ENCODE data around the gene H3-3A.

DNA sequence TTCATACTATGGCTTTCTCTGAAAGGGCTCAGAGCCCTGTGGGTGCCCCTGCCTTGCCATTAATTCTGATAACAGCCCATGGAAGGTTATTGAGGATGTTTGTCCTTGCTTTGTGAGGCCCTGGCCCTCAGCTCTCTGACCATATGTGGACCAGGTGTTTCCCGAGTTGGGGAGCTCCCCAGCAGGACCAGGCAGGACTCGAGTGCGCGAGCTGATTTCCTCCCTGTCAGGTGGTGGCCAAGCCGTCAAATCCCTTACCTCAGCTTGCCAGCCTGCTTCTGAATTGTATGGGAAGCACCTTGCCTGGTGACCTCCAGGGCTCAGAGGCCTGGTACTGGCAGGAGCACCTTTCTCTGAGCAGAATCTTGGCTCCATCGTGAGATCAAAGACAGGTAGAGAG lies 45.4 kb upstream of the H3-3A start:
- TF ChIP-seq EZH2 (IDR thresholded peaks at IDR 0.05; ENCODE audit: low read depth, unreplicated experiment) (no peak), POLR2AphosphoS5 (IDR thresholded peaks at IDR 0.05; ENCODE audit: low read depth) (no peak), EZH2phosphoT487 (IDR thresholded peaks at IDR 0.05; ENCODE audit: unreplicated experiment) (no peak), JUNB (IDR thresholded peaks at IDR 0.05; ENCODE audit: unreplicated experiment) (no peak), CREB1 (CRISPR knock-in tag; IDR thresholded peaks at IDR 0.05; ENCODE audit: low read depth) (no peak)
- TF ChIP-seq, protein P1, sequence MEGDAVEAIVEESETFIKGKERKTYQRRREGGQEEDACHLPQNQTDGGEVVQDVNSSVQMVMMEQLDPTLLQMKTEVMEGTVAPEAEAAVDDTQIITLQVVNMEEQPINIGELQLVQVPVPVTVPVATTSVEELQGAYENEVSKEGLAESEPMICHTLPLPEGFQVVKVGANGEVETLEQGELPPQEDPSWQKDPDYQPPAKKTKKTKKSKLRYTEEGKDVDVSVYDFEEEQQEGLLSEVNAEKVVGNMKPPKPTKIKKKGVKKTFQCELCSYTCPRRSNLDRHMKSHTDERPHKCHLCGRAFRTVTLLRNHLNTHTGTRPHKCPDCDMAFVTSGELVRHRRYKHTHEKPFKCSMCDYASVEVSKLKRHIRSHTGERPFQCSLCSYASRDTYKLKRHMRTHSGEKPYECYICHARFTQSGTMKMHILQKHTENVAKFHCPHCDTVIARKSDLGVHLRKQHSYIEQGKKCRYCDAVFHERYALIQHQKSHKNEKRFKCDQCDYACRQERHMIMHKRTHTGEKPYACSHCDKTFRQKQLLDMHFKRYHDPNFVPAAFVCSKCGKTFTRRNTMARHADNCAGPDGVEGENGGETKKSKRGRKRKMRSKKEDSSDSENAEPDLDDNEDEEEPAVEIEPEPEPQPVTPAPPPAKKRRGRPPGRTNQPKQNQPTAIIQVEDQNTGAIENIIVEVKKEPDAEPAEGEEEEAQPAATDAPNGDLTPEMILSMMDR (conservative IDR thresholded peaks at IDR 0.05; ENCODE audit: low read depth in 2 of 2): no peak
- TF ChIP-seq, protein P2, sequence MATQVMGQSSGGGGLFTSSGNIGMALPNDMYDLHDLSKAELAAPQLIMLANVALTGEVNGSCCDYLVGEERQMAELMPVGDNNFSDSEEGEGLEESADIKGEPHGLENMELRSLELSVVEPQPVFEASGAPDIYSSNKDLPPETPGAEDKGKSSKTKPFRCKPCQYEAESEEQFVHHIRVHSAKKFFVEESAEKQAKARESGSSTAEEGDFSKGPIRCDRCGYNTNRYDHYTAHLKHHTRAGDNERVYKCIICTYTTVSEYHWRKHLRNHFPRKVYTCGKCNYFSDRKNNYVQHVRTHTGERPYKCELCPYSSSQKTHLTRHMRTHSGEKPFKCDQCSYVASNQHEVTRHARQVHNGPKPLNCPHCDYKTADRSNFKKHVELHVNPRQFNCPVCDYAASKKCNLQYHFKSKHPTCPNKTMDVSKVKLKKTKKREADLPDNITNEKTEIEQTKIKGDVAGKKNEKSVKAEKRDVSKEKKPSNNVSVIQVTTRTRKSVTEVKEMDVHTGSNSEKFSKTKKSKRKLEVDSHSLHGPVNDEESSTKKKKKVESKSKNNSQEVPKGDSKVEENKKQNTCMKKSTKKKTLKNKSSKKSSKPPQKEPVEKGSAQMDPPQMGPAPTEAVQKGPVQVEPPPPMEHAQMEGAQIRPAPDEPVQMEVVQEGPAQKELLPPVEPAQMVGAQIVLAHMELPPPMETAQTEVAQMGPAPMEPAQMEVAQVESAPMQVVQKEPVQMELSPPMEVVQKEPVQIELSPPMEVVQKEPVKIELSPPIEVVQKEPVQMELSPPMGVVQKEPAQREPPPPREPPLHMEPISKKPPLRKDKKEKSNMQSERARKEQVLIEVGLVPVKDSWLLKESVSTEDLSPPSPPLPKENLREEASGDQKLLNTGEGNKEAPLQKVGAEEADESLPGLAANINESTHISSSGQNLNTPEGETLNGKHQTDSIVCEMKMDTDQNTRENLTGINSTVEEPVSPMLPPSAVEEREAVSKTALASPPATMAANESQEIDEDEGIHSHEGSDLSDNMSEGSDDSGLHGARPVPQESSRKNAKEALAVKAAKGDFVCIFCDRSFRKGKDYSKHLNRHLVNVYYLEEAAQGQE (IDR thresholded peaks at IDR 0.05; ENCODE audit: unreplicated experiment): no peak

Data from GM23338 (cell line).